CD4-positive, alpha-beta T cell treated with Interferon gamma for 1 hour (primary cell): ENCODE measurements around the gene FUCA1.
"Not testable (repeated sequence)": the region's sequence is repeated elsewhere in the genome, so short reads cannot be mapped to it uniquely, and the experiment has no call there.

Experiments
- DNase-seq: peaks from one replicate; pipeline ENCODE4 v3.0.0-alpha.2; 2020

FUCA1 gene

DNA sequence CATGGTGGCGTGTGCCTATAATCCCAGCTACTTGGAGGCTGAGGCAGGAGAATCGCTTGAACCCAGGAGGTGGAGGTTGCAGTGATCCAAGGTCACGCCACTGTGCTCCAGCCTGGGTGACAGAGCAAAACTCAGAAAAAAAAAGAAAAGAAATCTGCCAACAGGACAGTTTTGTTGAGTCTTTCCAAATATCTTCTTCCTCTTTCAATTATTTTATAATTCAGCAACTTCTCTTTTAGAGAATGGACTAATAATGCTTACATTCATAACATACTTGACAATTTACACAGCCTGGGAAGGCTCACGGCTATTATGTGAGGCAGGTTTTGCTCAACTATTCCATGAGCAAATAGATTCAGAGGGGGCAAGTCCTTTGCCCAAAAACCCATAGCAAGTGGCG, 27.0 kb upstream of the FUCA1 start:
- DNase-seq: no peak

- DNase-seq: no peak
Observed at GRCh38 chr1:23889074-23889473, 21.0 kb upstream of the FUCA1 start.

DNA sequence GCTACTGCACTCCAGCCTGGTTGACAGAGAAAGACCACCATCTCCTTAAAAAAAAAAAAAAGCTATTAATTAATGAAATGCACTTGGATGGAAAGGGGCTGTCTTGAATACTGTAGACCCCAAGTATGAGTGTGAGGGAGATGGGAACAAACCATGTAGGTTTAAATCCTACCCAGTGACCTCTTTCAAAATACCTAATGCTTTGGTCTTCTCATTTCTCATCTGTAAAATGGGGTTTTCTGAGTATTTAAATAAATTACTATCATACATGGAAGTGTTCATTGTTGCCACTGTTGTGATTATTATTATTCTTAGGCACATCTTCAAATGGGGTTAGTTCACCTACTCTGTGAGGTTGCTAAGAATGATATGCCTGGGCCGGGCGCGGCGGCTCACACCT, 17.1 kb upstream of the FUCA1 start:
- DNase-seq: no peak

DNA sequence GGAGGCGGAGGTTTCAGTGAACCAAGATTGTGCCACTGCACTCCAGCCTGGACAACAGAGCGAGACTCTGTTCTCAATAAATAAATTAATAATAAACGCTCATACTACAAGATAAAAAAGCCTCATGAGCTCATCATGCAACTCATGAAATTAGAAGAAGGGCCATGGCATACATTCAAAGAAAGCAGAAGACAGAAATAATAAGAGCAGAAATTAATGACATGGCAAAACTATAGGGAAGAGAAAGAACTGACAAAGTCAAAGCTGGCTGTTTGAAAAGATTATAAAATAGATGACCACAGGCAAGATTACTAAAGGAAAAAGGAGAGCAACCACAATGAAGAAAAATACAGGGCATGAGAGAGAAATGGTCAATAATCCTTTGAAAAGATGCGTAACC, 14.7 kb upstream of the FUCA1 start:
- no peak for DNase-seq

DNA sequence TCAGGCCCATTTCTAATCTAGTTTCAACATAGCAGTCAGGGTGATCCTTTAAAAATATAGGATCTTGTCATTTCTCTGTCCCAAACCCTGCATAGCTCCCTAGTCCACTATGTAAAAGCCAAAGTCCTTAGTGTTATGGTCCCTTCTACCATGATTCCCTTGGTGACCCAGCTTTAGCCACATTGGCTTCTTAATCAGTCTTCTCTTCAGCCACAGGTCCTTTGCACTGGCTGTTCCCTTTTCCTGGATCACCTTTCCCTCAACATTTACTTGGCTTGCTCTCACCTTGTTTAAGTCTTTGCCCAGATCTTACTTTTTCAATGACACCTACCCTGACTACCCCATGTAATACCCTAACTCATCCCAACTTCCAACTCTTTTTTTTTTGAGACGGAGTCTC, 11.7 kb upstream of the FUCA1 start:
- no peak for DNase-seq

GRCh38 chr1:23878668-23879067, 10.6 kb upstream of the FUCA1 start:
- DNase-seq: no peak

GRCh38 chr1:23875382-23875781, 7.3 kb upstream of the FUCA1 start:
- no peak for DNase-seq

DNA sequence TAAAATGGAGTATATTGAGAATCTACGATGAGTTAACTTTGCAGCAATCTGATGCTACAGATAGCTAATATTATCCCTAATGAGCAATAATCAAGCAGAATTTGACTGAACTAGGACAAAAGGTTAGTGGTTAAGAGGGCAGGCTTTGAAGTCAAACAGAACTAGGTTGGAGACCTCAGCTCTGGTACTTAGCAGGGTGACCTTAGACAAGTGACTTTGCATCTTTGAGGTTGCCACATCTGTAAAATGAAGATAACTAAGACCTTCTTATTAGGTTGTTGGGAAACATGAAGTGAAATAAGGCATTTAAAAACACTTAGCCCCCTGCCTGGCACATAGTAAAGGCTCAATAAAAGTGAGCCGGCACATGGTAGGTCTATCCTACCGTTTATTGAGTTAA, 4.3 kb upstream of the FUCA1 start:
- DNase-seq: no peak

DNA sequence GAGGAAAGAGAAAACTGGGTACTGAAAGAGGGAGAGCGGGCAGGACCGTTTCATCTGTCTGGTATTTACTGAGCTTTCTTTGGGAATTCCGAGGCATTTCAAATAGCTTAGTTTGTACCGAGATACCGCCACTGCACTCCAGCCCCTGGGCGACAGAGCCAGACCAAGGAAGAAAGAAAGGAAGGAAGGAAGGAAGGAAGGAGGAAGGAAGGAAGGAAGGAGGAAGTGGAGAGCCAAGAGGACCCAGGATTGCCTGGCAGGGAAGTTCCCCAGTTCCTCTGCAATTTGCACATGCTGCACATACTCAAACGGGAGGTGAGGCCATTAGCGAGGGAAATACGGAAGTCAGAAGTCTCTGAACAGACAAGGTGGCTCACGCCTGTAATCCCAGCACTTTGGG, 961 bp upstream of the FUCA1 start:
- DNase-seq: peak; percentile 36

DNA sequence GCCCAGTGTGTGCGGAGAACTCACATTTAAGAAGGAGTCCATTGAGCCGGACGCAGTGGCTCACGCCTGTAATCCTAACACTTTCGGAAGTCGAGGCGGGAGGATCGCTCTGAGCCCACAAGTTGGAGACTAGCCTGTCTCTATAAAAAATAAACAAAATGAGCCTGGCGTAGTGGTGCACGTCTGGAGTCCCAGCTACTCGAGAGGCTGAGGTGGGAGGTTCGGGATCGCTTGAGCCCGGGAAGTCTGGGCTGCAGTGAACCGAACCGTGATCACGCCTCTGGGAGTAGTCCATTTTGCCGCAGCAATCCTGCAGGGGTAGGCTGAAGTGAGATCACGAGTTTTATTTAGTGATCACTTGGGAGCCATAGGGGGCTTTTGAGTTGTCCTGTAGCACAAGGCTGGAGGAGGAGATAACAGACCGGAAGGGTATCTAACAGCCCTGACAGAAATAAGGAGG, 497 bp upstream of the FUCA1 start:
- DNase-seq: no peak

DNA sequence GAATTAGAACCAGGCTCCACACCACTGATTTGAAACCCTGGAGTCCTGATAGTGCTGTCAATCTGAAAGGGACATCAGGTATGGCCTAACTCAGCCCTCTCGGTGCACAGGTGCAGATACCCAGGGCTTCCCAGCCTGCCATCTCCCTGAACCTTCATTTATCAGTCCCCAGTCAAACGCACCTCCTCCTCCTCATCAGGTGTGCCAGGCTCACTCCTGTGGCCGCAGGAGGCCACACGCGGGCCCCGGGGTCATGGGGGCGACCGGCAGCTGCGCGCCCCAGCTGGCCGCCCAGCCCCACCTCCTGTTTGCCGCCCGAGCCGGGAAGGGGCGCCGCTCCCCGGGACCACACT, 572 bp downstream of the FUCA1 start:
- DNase-seq: no peak

DNA sequence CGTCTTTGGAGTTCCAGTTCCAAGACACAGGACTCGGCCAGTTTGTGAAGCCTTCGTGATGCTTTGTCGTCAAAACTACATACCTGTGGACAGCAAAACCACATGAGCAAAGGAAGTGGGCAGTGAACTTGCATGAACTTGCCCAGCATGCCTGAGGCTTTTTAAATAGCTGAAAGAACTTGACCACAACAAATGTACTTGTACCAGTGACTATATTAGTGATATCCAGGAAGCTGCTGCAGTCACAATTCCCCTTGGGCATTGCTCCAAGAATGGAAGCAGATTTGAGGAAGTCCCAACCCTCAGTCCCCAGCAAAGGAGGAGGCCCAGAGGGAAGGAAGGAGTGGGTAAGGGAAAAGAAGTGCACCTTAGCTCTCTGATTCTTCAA, 2.6 kb downstream of the FUCA1 start:
- DNase-seq: no peak

- no peak for DNase-seq
Observed at GRCh38 chr1:23864801-23865542, 3.1 kb downstream of the FUCA1 start.

GRCh38 chr1:23862640-23863039, 5.5 kb downstream of the FUCA1 start:
- no peak for DNase-seq

DNA sequence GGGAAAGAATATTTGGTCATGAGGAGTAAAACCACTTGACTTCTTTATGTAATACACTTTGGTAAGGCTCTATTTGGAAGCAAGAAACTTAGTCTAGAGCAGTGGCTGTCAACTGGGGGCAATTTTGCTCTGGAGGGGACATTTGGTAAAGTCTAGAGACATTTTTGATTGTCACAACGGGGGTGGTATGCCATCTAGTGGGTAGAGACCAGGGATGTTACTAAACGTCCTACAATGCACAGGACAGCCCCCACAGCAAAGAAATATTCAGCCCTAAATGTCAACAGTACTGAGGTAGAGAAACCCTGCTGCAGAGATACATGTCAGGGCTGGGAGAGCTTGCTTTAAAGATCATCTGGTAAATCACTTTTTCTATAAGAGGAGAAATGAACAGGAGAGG, 13.5 kb downstream of the FUCA1 start:
- no peak for DNase-seq

- DNase-seq: not testable (repeated sequence)
Observed at GRCh38 chr1:23853124-23853523, 15.0 kb downstream of the FUCA1 start.

DNA sequence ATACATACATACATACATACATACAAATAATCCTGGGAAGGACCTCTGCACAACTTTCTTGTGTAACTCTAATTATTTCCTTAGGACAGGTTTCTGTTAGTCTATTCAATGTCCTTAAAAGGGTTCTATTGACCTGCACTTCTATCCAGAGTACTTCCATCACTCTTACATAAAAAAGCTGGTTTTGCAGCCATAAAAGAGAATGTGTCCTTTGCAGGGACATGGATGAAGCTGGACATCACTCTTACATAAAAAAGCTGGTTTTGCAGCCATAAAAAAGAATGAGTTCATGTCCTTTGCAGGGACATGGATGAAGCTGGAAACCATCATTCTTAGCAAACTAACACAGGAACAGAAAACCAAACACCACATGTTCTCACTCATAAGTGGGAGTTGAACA, 16.7 kb downstream of the FUCA1 start:
- not testable (repeated sequence) for DNase-seq

DNA sequence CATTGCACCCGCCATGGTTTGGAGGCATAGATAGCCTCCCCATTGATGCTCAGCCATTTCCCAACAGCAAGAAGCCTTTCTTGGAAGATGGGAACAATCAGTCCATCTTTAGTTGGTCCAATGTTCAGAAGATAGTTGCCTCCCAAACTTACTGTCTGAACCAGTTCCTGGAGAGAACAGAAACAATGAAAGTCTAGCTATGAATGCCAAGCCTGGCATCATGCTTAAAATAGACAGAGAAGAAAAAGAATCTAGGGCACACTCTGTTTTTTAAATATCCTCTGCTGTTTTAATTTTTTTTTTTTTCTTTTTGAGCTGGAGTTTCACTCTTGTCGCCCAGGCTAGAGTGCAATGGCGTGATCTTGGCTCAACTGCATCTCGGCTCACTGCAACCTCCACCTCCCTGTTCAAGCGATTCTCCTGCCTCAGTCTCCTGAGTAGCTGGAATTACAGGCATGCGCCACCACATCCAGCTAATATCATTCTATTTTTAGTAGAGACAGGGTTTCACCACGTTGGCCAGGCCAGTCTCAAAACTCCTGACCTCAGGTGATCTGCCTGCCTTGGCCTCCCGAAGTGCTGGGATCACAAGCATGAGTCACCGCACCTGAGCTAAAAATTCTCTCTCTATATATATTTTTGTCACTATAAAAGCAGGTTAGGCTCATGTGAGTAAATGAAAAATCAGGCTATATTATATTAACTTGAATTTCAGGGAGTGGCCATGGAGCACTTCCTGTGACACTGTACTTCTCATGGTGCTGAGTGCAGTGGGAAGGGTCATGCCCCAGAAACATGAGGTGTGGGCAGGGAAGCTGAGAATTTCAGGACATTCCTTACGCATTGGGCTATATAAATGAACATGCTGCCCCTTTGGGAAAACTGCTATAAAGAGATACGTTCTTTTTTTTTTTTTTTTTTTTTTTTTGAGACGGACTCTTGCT, 19.1 kb downstream of the FUCA1 start:
- DNase-seq: no peak

GRCh38 chr1:23847482-23848095, 20.5 kb downstream of the FUCA1 start:
- DNase-seq: not testable (repeated sequence)

DNA sequence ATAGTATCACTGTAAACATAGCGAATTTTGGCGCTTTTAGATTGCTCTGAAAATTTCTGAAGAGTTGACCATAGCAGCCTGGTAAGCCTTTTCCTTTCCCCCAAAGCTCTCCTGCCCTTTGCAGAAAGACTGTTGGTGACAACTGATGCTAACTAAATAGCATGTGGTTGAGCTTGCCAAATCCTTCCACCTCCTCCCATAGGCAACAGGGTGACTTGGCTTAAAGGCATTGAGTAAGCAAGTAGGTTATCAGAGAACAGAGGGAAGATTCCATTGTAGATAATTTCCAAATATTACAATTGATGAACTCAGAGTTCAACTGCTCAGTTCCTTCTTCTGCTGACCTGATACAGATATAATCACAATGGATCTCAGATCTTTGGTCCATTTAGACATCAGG, 22.9 kb downstream of the FUCA1 start:
- no peak for DNase-seq

DNA sequence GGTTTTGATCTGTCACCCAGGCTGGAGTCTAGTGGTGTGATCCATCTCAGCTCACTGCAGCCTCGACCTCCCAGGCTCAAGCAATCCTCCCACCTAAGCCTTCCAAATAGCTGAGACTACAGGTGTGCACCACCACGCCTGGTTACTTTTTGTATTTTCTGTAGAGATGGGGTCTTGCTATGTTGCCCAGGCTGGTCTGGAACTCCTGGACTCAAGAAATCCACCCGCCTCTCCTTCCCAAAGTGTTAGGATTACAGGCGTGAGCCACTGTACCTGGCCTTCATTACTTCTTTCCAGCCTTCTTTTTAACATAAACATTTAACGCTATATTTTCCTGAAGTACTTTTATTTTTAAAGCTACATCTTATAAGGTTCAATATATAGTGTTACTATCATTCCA, 24.4 kb downstream of the FUCA1 start:
- no peak for DNase-seq

DNA sequence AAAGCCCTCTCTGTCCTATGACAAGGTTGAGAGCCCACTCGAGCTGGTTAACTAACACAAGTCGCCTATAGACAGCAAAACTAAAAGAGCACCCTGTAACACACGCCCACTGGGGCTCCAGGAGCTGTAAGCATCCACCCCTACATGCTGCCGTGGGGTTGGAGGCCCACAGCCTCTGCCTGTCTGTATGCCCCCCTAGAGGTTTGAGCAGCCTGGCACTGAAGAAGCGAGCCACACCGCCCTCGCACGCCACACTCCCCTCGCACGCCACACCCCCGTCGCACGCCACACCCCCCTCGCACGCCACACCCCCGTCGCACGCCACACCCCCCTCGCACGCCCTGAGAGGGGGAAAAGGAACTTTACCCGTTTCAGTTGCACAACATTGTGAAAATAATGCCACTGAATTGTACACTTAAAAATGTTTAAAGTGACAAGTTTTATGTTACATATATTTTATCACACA, 29.7 kb downstream of the FUCA1 start:
- DNase-seq: peak; percentile 78

DNA sequence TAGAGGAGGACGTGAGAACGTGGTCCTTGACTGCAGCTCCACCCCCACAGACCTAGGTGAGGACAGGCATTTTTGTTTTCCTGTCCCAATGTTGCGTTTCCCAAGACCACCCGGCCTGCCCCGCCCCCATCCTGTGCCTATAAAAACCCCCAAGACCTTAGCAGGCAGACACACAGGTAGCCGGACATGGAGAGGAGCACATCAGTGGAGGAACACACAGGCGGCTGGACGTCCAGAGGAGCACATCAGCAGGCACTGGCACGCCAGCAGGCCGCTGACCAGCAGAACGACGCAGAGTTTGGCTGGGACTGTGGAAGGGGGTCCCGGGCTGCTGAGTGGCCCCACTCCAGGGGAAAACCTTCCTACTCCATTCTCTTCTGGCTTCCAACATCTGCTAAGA, 30.2 kb downstream of the FUCA1 start:
- DNase-seq: no peak

DNA sequence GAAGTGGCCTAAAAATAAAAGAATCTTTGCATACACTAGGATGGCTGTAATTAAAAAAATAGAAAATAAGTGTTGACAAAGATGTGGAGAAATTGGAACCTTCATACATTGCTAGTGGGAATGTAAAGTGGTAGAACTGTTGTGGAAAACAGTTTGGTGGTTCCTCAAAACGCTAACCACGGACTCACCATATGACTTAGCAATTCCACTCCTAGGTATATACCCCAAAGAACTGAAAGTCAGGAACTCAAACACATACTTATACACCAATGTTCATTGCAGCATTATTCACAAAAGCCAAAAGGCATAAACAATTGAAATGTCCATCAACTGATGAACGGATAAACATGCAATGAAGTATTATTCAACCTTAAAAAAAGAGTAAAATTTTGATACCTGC, 32.1 kb downstream of the FUCA1 start:
- no peak for DNase-seq
